Measurements from ENCODE around the gene ABI3BP. TPM values are rescaled to one million over a fixed set of nuclear protein-coding genes. Genes with fewer than 3 reads are reported as not detected.

ABI3BP gene
- total RNA-seq, 1 donor from 2014 or later, result 1.1 TPM

- peaks cover 3% of the 10 kb centered on the region for H3K36me3 Mint-ChIP-seq (ENCODE audit: low read depth, unreplicated experiment)
- no peak overlapping the region for H3K4me2 ChIP-seq (ENCODE audit: low read length)
- H3K27me3 ChIP-seq (ENCODE audit: insufficient read depth, low read length), result no peaks in the 10 kb centered on the region
- H2AFZ ChIP-seq (ENCODE audit: low read depth, low read length), result no peak overlapping the region
- no peaks in the 10 kb centered on the region for H3K79me2 ChIP-seq (ENCODE audit: insufficient read depth, low read length)
- H3K27me3 Mint-ChIP-seq (ENCODE audit: low read depth, unreplicated experiment), result no peaks in the 10 kb centered on the region
- H3K4me3 Mint-ChIP-seq (ENCODE audit: unreplicated experiment), result no peak overlapping the region
- no peak for DNase-seq (ENCODE audit: low read depth)
- no peaks in the 10 kb centered on the region for H3K36me3 ChIP-seq (ENCODE audit: insufficient read depth, low read length)
- no peak for TF ChIP-seq CTCF (IDR thresholded peaks at IDR 0.05; ENCODE audit: insufficient read depth, low read depth, low read length)
- no peak for TF ChIP-seq EZH2 (IDR thresholded peaks at IDR 0.05; ENCODE audit: insufficient read depth, low read length)
- peaks cover 5% of the 10 kb centered on the region for H3K4me1 Mint-ChIP-seq (ENCODE audit: low read depth, unreplicated experiment)
- FAIRE-seq, result no peak
- H3K4me3 ChIP-seq (ENCODE audit: insufficient read depth, low read depth, low read length), result no peak overlapping the region
- no peak overlapping the region for H3K27ac Mint-ChIP-seq (ENCODE audit: unreplicated experiment)
- no peak overlapping the region for H3K27ac ChIP-seq (ENCODE audit: low read depth, low read length)
- H3K9ac ChIP-seq (ENCODE audit: low read length), result no peak overlapping the region
- H4K20me1 ChIP-seq (ENCODE audit: insufficient read depth, low read length), result no peaks in the 10 kb centered on the region
- no peaks in the 10 kb centered on the region for H3K4me1 ChIP-seq (ENCODE audit: insufficient read depth, low read length)
- H3K9me3 Mint-ChIP-seq (ENCODE audit: unreplicated experiment), result no peaks in the 10 kb centered on the region
- no peaks in the 10 kb centered on the region for H3K9me3 ChIP-seq (ENCODE audit: insufficient read depth, low read depth, low read length)
Observed at GRCh38 chr3:100761211-100761942, 231.8 kb downstream of the ABI3BP start.

- Mint-ChIP-seq H3K27me3 (ENCODE audit: low read depth, unreplicated experiment) (no peaks in the 10 kb centered on the region), H3K27ac (ENCODE audit: unreplicated experiment) (no peak overlapping the region), H3K4me1 (ENCODE audit: low read depth, unreplicated experiment) (no peaks in the 10 kb centered on the region), H3K9me3 (ENCODE audit: unreplicated experiment) (no peaks in the 10 kb centered on the region), H3K4me3 (ENCODE audit: unreplicated experiment) (no peak overlapping the region), H3K36me3 (ENCODE audit: low read depth, unreplicated experiment) (peaks cover 3% of the 10 kb centered on the region)
- no peak overlapping the region for H3K4me2 ChIP-seq (ENCODE audit: low read length)
- H3K36me3 ChIP-seq (ENCODE audit: insufficient read depth, low read length), result no peaks in the 10 kb centered on the region
- no peak overlapping the region for H3K27ac ChIP-seq (ENCODE audit: low read depth, low read length)
- no peak overlapping the region for H3K4me3 ChIP-seq (ENCODE audit: insufficient read depth, low read depth, low read length)
- FAIRE-seq (no peak), DNase-seq (ENCODE audit: low read depth) (no peak)
- H3K4me1 ChIP-seq (ENCODE audit: insufficient read depth, low read length), result no peaks in the 10 kb centered on the region
- H3K27me3 ChIP-seq (ENCODE audit: insufficient read depth, low read length), result no peaks in the 10 kb centered on the region
- H2AFZ ChIP-seq (ENCODE audit: low read depth, low read length), result no peak overlapping the region
- no peaks in the 10 kb centered on the region for H3K79me2 ChIP-seq (ENCODE audit: insufficient read depth, low read length)
- H3K9ac ChIP-seq (ENCODE audit: low read length), result no peak overlapping the region
- no peaks in the 10 kb centered on the region for H3K9me3 ChIP-seq (ENCODE audit: insufficient read depth, low read depth, low read length)
- no peaks in the 10 kb centered on the region for H4K20me1 ChIP-seq (ENCODE audit: insufficient read depth, low read length)
- TF ChIP-seq CTCF (IDR thresholded peaks at IDR 0.05; ENCODE audit: insufficient read depth, low read depth, low read length) (no peak), EZH2 (IDR thresholded peaks at IDR 0.05; ENCODE audit: insufficient read depth, low read length) (no peak)
Observed at GRCh38 chr3:100760377-100760776, 232.8 kb downstream of the ABI3BP start.

- Histone ChIP-seq H3K9ac (ENCODE audit: low read length) (no peak overlapping the region), H3K79me2 (ENCODE audit: insufficient read depth, low read length) (no peaks in the 10 kb centered on the region), H3K4me2 (ENCODE audit: low read length) (no peak overlapping the region), H3K4me3 (ENCODE audit: insufficient read depth, low read depth, low read length) (no peak overlapping the region), H3K36me3 (ENCODE audit: insufficient read depth, low read length) (no peaks in the 10 kb centered on the region), H3K4me1 (ENCODE audit: insufficient read depth, low read length) (no peaks in the 10 kb centered on the region), H3K27me3 (ENCODE audit: insufficient read depth, low read length) (no peaks in the 10 kb centered on the region), H3K9me3 (ENCODE audit: insufficient read depth, low read depth, low read length) (no peaks in the 10 kb centered on the region), H4K20me1 (ENCODE audit: insufficient read depth, low read length) (no peaks in the 10 kb centered on the region), H3K27ac (ENCODE audit: low read depth, low read length) (no peak overlapping the region), H2AFZ (ENCODE audit: low read depth, low read length) (no peak overlapping the region)
- H3K4me1 Mint-ChIP-seq (ENCODE audit: low read depth, unreplicated experiment), result no peaks in the 10 kb centered on the region
- no peak for TF ChIP-seq CTCF (IDR thresholded peaks at IDR 0.05; ENCODE audit: insufficient read depth, low read depth, low read length)
- TF ChIP-seq EZH2 (IDR thresholded peaks at IDR 0.05; ENCODE audit: insufficient read depth, low read length), result no peak
- FAIRE-seq (no peak), DNase-seq (ENCODE audit: low read depth) (no peak)
- no peaks in the 10 kb centered on the region for H3K27me3 Mint-ChIP-seq (ENCODE audit: low read depth, unreplicated experiment)
- H3K9me3 Mint-ChIP-seq (ENCODE audit: unreplicated experiment), result no peaks in the 10 kb centered on the region
- H3K27ac Mint-ChIP-seq (ENCODE audit: unreplicated experiment), result no peak overlapping the region
- H3K4me3 Mint-ChIP-seq (ENCODE audit: unreplicated experiment), result no peak overlapping the region
- peaks cover 3% of the 10 kb centered on the region for H3K36me3 Mint-ChIP-seq (ENCODE audit: low read depth, unreplicated experiment)
Observed at GRCh38 chr3:100759950-100760349, 233.3 kb downstream of the ABI3BP start.

Data from astrocyte (in vitro differentiated cells and primary cell).